ENCODE data around the gene NBPF4.
"Not testable (repeated sequence)": the region's sequence is repeated elsewhere in the genome, so short reads cannot be mapped to it uniquely, and the experiment has no call there.

Gene NBPF4, protein sequence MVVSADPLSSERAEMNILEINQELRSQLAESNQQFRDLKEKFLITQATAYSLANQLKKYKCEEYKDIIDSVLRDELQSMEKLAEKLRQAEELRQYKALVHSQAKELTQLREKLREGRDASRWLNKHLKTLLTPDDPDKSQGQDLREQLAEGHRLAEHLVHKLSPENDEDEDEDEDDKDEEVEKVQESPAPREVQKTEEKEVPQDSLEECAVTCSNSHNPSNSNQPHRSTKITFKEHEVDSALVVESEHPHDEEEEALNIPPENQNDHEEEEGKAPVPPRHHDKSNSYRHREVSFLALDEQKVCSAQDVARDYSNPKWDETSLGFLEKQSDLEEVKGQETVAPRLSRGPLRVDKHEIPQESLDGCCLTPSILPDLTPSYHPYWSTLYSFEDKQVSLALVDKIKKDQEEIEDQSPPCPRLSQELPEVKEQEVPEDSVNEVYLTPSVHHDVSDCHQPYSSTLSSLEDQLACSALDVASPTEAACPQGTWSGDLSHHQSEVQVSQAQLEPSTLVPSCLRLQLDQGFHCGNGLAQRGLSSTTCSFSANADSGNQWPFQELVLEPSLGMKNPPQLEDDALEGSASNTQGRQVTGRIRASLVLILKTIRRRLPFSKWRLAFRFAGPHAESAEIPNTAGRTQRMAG

DNA sequence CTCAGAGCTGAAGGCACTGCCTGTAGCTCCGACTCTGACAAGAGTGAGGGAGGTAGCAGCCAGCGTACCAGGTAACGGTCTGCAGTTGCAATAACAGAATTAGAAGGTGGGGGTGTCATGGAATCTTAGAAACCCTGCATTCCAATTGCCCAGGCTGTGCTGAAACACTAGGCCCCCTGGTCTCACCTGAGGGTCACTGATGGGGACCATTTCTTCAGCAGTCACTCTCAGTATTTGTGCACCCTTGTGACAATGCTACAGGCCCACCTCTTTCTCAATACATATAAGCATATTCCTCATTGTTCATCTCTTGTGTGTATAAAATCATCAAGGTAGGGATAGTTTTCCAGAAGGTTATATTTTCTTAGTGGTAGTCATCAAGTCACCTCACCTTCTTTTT is at the start of gene NBPF4:
Gene NBPF4, minus strand, starts transcription at position 101 of the 400 bp plus-strand sequence. CDS start 315 bp downstream, outside the sequence.
- not testable (repeated sequence) for DNase-seq

DNA sequence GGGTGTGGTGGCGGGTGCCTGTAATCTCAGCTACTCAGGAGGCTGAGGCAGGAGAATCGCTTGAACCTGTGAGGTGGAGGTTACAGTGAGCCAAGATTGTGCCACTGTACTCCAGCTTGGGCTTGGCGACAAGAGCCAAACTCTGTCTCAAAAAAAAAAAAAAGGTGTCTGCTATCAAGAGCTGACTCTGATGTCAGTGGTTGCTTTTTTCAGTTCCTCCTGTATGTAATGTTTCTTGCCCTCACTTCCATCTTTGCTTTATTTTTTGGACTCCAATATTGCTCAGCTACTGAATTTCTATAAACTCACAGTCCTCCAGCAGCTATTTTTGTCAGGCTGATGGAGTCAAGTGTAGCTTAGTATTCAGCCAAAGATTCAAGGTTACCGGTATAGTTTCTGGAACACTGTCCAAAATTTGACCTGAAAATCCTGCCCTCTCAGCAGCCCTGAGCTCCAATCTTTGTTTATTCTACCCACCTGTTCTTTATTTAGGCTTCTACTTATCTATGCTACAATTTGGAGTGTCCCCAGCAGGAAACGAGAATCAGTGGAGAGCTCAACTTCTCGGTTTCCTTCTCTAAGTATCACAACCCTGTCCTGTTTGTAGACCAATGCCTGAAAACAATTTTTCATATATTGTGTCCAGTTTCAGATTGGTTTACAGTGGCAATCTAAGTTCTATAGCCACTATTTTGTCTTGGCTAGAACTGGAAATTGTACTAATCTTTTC is 38.8 kb upstream of the NBPF4 start:
- not testable (repeated sequence) for DNase-seq

DNA sequence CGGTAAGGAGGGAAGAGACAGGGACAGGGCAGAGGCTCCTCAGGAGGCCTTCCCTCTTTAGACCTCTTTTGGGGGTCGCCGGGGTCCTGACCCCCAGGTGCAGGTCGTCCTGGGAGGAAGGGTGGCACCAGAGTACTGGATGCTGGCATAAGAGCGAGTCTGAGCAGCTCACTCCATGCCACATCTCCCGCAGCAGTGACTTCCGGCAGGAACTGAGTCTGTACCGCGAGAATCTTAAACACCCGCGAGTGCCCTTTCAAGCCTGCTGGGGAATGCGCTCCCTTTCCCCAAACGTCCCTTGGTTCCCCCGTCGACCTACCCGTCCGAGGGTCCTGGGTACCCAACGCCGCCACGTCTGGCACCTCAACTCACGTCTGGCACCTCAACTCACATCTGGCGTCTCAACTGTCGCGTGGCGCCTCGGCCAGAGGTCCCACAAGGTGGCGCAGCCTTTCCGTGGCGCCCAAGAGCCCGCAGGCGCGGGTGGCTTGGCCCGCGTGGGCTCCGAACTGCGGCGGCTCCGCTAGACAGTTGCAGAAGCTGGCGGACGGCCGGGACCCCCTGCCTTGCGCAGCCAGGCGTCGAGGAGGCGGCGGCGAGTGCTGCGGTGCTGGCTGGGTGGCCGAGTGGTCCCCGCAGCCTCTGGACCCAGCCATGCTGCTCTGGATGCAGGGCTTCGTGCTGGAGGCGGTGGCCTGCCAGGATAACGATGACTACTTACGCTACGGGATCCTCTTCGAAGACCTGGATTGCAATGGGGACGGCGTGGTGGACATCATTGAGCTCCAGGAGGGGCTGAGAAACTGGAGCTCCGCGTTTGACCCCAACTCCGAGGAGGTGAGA is 28.8 kb upstream of the NBPF4 start:
- not testable (repeated sequence) for DNase-seq

DNA sequence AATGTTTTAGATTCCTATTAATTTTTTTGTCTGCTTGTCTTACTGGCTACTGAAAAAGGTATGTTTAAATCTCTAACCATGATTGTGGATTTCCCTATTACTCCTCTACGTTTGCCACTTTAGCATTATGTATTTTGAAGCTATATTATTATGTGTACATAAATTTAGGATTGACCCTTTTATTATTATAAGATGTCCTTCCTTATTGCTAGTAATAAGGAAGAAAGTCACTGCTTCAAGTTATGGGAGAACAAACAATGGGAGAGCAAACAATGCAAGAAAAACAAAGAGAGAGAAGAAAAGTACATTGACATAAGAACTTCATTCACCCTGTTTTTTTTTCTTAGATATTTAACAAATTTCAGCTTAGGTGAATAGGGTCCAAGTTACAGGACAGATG is 23.2 kb upstream of the NBPF4 start:
- DNase-seq: not testable (repeated sequence)

DNA sequence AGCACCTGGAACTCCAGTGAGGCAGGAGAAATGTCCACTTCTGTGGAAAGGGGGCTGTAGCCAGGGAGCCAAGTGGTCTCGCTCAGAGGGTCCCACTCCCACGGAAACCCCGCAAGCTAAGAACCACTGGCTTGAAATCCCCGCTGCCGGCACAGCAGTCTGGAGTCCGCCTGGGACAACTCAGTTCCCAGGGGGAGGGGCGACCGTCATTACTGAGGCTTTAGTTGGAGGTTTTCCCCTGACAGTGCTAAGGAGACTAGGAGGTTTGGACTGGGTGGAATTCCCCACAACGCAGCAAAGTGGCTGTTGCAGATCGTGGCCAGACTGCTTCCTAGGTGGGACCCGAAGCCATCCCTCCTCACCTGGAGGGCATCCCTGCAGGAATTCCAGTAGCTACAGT is 18.1 kb upstream of the NBPF4 start:
- DNase-seq: not testable (repeated sequence)

DNA sequence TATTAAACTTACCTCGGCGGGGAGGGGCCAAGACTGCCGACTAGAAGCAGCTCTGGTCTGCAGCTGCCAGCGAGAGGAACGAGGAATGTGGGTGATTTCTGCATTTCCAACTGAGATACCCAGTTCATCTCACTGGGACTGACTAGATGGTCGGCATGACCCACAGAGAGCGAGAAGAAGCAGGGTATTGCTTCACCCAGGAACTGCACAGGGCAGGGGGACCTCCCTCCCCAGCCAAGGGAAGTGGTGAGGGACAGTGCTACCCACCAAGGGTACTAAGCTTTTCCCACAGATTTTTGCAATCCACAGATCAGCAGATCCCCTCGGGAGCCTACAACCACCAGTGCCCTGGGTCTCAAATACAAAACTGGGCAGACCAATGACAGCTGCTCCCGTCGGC is 17.6 kb upstream of the NBPF4 start:
- DNase-seq: not testable (repeated sequence)

DNA sequence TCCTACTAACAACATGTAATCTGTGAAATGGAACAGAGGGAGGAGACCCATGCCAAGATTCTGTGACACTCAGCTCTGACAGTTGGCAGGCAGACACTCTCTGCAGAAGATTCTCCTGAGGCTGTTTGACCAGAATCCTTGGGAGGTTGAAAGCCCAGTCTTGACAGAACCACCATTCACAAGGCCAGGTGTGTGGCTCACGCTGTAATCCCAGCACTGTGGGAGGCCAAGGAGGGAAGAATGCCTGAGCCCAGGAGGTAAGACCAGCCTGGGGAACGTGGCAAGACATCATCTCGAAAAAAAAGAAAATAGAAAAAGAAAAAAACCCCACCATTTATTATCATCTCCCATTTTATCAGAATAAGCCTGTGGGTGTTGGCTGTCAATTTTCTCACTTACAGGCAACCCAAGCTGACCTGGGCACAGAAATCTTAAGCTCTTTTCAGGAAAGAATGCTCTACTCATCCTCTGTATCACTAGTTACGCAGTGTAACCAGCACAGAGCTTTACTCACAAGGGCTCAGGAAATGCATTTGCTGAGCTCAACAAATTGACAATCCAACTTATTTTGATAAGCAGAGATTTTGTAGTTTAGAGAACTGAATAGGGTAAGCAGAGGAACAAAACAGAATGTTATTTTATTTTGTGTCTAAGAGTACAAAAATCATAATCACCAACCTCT is 16.8 kb upstream of the NBPF4 start:
- DNase-seq: not testable (repeated sequence)

DNA sequence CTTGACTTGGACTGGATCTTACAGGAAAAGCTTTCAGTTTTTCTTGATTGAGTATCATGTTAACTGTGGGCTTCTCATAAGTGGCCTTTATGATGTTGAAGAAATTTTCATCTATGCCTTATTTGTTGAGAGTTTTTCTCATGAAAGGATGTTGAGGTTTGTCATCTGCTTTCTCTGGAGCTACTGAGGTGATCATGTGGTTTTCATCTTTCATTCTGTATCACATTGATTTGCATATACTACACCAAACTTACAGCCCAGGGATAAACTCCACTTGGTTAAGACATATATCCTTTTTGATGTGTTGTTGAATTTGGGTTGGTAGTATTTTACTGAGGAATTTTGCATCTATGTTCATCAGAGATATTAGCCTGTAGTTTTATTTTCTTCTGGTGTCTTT is 11.6 kb upstream of the NBPF4 start:
- DNase-seq: not testable (repeated sequence)

DNA sequence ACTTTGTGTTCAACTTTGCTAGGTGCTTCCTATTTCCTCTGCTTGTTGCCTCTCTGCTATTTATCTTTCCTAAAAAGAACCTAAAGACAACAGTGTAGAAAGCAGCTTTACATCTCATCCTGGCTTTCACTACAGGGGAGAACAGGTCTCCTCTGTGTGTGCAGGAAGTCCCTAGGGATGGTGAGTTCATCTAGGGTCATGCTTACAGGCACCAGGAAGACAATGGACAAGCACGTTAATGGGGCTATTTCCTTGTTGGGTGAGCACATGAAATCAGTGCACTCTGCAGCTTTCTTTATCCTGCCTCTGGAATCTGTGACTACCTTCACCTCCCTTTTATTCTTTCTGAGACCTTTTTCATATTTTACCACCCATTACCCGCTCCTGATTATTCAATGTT is 4.5 kb downstream of the NBPF4 start:
- not testable (repeated sequence) for DNase-seq

DNA sequence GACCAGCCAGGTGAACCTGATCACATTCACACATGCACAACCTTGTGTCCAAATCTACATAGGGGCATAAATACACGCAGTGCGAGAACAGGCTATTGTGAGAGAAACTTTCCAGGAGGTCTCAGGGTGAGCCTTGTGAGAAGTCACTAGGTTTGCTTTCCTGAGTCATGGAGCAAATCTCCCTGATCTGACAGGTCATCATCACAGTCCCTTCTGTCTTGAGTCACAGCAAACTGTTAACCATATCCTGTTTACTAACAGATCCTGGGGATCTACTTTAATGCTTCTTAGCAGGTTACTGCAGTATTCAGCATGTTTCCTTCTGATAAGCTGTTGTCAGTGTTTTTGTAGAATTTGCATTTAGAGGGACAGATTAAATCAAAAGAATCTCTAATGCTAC is 8.6 kb downstream of the NBPF4 start:
- DNase-seq: not testable (repeated sequence)

DNA sequence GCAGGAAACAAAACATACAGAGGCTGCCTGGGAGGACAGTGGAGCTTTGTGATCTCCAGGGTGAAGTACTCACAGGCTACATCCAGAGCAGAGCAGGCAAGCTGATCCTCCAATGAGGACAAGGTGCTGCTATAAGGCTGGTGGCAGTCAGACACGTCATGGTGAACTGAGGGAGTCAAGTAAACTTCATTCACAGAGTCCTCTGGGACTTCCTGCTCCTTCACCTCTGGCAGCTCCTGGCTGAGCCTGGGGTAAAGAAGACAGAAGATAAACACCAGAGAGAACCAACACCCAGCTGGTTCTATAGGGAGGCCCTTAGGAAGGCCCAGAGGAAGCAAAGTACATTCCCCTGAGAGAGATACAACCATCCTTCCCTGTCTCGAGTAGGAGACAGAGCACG is 11.7 kb downstream of the NBPF4 start:
- not testable (repeated sequence) for DNase-seq

DNA sequence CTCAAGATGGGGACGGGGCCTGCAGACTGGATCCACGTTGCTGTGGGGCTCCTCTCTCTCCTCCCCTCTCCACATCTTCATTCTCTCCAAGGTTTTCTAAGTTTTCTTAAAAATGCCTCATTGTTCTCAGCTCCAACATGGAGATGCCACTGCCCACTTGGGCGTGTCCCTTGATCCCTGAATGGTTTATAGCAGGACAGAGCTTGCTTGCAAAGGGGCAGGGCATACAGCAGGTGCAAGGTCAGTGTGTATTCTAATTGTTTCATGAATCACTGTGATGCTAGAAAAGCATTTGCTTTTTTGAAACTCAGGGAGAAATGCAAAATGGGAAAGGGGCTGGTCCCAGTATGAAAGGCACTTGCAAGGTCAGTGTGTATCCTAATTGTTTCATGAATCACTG is 13.9 kb downstream of the NBPF4 start:
- DNase-seq: not testable (repeated sequence)

DNA sequence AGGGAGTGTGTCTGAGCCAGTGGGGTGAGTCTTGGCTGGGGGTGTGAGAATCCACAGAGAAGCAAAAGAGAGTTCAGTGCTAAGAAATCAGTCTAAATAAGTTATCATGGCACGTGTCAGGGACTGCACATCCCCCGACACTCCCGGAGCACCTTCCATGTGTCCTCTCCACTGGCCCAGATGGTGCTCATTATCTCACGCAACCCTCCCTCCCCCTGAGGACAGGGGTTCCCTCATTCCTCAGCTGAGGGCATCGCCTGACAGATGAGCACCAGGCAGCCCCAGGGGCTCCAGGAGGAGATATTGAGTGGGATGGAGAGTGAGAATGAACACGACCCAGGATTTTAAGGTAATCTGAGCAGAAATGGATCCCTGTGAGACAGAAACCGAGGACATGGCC is 16.1 kb downstream of the NBPF4 start:
- DNase-seq: not testable (repeated sequence)

DNA sequence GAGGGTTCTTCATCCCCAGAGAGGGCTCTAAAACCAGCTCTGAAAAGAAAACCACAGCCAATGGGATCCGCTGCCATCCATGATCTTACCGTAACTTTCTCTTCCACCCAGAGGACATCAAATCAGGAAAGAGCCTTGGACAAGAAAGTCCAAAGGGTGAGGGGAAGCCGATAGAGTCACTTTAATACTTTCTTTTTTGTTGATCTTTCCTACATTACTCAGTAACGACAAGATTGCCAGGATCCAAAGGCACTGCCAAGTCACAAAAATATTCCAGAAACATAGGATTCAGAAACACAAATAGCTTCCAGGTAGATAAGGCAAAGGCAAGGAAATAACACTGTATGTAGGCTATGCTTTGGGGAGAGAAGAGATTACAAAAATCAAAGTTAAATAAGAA is 17.0 kb downstream of the NBPF4 start:
- DNase-seq: not testable (repeated sequence)

DNA sequence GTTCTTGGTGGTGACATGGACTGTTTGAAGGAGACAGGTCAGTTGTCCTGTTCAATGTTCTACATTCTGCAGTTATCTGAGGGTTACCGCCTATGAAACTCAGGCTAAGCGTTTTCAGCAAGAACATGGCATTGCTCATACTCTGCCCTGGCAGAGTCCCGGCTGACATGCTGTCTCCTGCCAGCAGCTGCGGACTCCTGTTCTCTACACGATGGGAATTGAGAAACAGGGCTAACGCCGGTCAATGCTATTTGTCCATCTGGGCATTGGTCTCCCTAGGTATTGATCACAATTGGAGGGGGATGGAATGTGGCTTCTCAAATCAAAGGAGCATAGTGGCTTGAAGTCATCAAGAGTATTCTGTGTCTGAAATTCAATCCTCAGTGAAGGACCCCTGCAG is 20.6 kb downstream of the NBPF4 start:
- DNase-seq: not testable (repeated sequence)

DNA sequence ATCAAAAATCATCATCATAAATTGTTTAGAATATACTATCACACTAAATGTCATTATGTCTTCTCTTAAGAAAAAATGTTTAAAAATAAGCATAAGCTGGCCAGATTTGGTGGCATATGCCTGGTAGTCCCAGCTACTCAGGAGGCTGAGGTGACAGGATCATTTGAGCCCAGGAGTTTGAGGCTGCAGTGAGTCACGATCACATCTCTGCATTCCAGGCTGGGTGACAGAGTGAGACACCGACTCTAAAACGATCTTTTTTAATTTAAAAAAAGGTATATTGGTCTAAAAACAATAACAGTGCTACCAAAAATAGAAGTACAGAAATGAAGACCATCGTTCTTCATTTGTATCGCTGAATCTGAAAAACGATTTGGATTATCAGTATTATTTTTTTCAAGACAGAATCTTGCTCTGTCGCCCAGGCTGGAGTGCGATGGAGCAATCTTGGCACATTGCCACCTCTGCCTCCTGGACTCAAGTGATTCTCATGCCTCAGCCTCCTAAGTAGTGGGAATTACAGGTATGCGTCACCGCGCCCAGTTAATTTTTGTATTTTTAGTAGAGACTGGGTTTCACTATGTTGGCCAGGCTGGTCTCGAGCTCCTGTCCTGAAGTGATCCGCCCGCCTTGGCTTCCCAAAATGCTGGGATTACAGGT is 26.2 kb downstream of the NBPF4 start:
- DNase-seq: not testable (repeated sequence)

DNA sequence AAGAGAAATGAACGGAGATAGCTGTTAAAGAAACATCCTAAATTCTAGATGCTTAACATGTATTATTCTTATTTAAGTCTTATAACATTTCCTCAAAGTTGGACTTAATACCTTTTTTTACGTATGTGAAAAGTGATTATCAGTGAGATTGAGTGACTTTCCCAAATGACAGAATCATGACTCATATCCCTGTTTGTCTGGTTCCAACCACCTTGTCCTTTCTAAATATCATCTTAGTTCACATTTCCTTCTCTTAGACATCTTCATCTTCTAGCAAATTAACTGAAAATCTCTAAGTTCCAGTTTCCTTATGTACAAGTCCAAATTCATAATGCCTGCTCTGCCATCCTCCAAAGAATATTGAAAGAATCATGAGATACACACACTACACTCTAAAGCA is 26.9 kb downstream of the NBPF4 start:
- DNase-seq: not testable (repeated sequence)

DNA sequence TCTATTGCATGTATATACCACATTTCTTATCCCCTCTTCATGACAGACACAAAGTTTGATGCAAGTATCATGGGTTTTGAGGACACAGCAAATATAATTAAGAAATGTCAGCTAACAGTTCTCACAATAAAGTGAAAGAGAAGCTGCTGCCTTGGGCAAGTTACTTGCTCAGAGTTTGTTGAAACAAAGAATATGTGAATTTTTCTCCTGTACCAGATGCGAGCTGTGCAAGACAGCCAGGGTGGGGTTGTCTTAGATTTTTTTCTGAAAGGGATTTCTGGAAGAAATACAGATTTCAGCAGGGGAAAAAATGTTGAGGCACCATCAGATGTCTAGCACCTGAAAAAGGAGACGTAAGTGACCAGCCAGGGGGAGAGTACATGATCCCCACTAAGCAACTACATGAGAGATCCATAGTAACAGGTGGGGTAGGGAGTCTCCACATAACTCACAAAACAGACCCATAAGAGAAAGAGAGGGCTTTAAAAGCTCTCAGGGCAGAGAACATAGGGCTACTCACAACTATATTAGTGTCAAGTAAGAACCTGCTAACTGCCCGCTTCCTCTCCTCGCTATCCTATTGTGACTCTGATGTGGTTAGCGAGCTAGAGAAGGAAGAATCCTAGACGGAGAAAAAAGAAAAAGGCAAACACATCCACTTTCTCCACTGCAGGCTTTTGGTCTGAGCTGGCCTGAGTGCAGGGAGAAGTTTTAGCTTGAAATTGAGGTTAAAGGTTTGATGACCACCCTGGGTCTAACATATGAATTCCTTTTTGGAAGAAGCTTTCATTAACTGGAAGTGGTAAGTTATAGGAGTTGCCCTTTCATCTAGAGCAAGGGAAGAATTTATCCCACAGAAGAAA is 27.6 kb downstream of the NBPF4 start:
- not testable (repeated sequence) for DNase-seq

DNA sequence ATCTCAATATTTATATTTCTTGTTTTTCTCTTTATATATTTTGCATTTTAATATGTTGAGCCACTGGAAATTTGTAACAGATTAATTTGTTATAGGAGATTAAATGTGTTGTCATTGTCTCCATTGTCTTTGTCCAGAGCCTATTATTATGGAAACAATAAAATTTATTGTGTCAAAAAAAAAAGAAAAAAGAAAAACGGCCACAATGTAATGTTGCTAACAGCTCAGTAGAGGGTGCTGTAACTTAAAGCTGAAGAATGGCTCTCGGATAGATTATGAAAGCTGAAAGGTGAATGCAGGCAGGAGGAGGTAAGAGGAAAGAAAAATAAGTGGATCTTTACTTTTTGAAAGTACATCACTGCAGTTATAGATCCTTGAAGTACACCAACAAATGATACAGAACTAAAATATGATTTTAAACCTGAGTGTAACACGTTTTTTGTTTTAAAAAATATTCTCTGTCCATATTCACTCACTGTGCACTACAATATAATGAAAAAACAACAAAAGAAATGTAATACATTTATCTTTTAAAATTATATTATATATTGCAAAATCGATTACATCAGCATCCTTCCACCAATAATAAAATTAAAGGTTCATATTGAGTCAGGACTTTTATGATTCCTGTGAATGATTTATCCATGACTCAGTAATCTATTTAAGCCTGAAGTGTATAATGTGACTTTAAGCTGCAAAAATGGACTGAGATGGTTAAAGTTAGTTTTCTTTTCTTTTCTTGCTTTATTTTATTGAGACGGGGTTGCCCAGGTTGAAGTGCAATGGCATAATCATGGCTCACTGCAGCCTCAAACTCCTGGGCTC is 29.0 kb downstream of the NBPF4 start:
- peak in 2 of 6 experiments; percentile 13 to 26 for DNase-seq
